Mucosa of stomach (tissue), 1 donor: ENCODE measurements around the gene EXOC6B.

ENCODE experiments used
- H3K27me3 ChIP-seq: one replicate; pipeline ENCODE4 v1.7.0; 2013; ENCODE audit warnings: mild to moderate bottlenecking, low read length; ENCODE audit not compliant: control insufficient read depth, insufficient read depth
- H3K36me3 ChIP-seq: one replicate; pipeline ENCODE4 v1.7.0; 2013; ENCODE audit warnings: low read length; ENCODE audit not compliant: control insufficient read depth, insufficient read depth
- H3K4me1 ChIP-seq: one replicate; pipeline ENCODE4 v1.7.0; 2013; ENCODE audit warnings: mild to moderate bottlenecking, low read length; ENCODE audit not compliant: control insufficient read depth, insufficient read depth
- H3K4me3 ChIP-seq: one replicate; pipeline ENCODE4 v1.7.0; 2013; ENCODE audit warnings: low read length
- H3K9ac ChIP-seq: one replicate; pipeline ENCODE4 v1.7.0; 2013; ENCODE audit warnings: mild to moderate bottlenecking, low read length, moderate library complexity
- H3K9me3 ChIP-seq: one replicate; pipeline ENCODE4 v1.7.0; 2013; ENCODE audit warnings: mild to moderate bottlenecking, low read length, moderate library complexity; ENCODE audit not compliant: control insufficient read depth
- donor health status: Pancreatic carcinoma.

The EXOC6B gene

GRCh38 chr2:72750466-72750865 lies 75.4 kb downstream of the EXOC6B start:
- H3K9ac ChIP-seq: no peak overlapping the region
- H3K27me3 ChIP-seq: no peaks in the 10 kb centered on the region
- H3K9me3 ChIP-seq: no peaks in the 10 kb centered on the region
- H3K4me1 ChIP-seq: peaks cover 13% of the 10 kb centered on the region
- H3K36me3 ChIP-seq: no peaks in the 10 kb centered on the region
- no peak overlapping the region for H3K4me3 ChIP-seq

- Histone ChIP-seq H3K4me3 (no peak overlapping the region), H3K36me3 (no peaks in the 10 kb centered on the region), H3K27me3 (no peaks in the 10 kb centered on the region), H3K4me1 (peaks cover 17% of the 10 kb centered on the region), H3K9me3 (no peaks in the 10 kb centered on the region), H3K9ac (no peak overlapping the region)
Observed at GRCh38 chr2:72747344-72747743, 78.5 kb downstream of the EXOC6B start.

- Histone ChIP-seq H3K36me3 (no peaks in the 10 kb centered on the region), H3K9me3 (no peaks in the 10 kb centered on the region), H3K4me1 (peaks cover 17% of the 10 kb centered on the region), H3K27me3 (no peaks in the 10 kb centered on the region), H3K9ac (no peak overlapping the region), H3K4me3 (no peak overlapping the region)
Observed at GRCh38 chr2:72745679-72746368, 80.0 kb downstream of the EXOC6B start.

GRCh38 chr2:72744049-72744448 lies 81.8 kb downstream of the EXOC6B start:
- Histone ChIP-seq H3K36me3 (no peaks in the 10 kb centered on the region), H3K9ac (no peak overlapping the region), H3K27me3 (no peaks in the 10 kb centered on the region), H3K4me3 (no peak overlapping the region), H3K4me1 (peaks cover 8% of the 10 kb centered on the region), H3K9me3 (no peaks in the 10 kb centered on the region)

GRCh38 chr2:72743481-72743880 lies 82.4 kb downstream of the EXOC6B start:
- Histone ChIP-seq H3K4me3 (no peak overlapping the region), H3K36me3 (no peaks in the 10 kb centered on the region), H3K27me3 (no peaks in the 10 kb centered on the region), H3K9me3 (no peaks in the 10 kb centered on the region), H3K4me1 (peaks cover 8% of the 10 kb centered on the region), H3K9ac (no peak overlapping the region)

GRCh38 chr2:72738096-72738495 lies 87.7 kb downstream of the EXOC6B start:
- H3K9me3 ChIP-seq: no peaks in the 10 kb centered on the region
- no peaks in the 10 kb centered on the region for H3K36me3 ChIP-seq
- H3K27me3 ChIP-seq: no peaks in the 10 kb centered on the region
- H3K4me1 ChIP-seq: no peaks in the 10 kb centered on the region
- no peak overlapping the region for H3K4me3 ChIP-seq
- H3K9ac ChIP-seq: no peak overlapping the region

- no peaks in the 10 kb centered on the region for H3K36me3 ChIP-seq
- no peaks in the 10 kb centered on the region for H3K4me1 ChIP-seq
- no peak overlapping the region for H3K4me3 ChIP-seq
- no peaks in the 10 kb centered on the region for H3K27me3 ChIP-seq
- no peak overlapping the region for H3K9ac ChIP-seq
- no peaks in the 10 kb centered on the region for H3K9me3 ChIP-seq
Observed at GRCh38 chr2:72734432-72734831, 91.4 kb downstream of the EXOC6B start.

- Histone ChIP-seq H3K27me3 (no peaks in the 10 kb centered on the region), H3K4me1 (no peaks in the 10 kb centered on the region), H3K36me3 (no peaks in the 10 kb centered on the region), H3K9me3 (no peaks in the 10 kb centered on the region), H3K4me3 (no peak overlapping the region), H3K9ac (no peak overlapping the region)
Observed at GRCh38 chr2:72731116-72731515, 94.7 kb downstream of the EXOC6B start.

- H3K4me3 ChIP-seq: no peak overlapping the region
- no peak overlapping the region for H3K9ac ChIP-seq
- H3K9me3 ChIP-seq: no peaks in the 10 kb centered on the region
- H3K27me3 ChIP-seq: no peaks in the 10 kb centered on the region
- H3K36me3 ChIP-seq: no peaks in the 10 kb centered on the region
- peaks cover 16% of the 10 kb centered on the region for H3K4me1 ChIP-seq
Observed at GRCh38 chr2:72727356-72727755, 98.5 kb downstream of the EXOC6B start.

- no peak overlapping the region for H3K9ac ChIP-seq
- no peaks in the 10 kb centered on the region for H3K36me3 ChIP-seq
- H3K4me3 ChIP-seq: no peak overlapping the region
- H3K27me3 ChIP-seq: no peaks in the 10 kb centered on the region
- no peaks in the 10 kb centered on the region for H3K9me3 ChIP-seq
- H3K4me1 ChIP-seq: peaks cover 16% of the 10 kb centered on the region
Observed at GRCh38 chr2:72723769-72724370, 102.0 kb downstream of the EXOC6B start.

- H3K9ac ChIP-seq: no peak overlapping the region
- no peaks in the 10 kb centered on the region for H3K36me3 ChIP-seq
- H3K9me3 ChIP-seq: no peaks in the 10 kb centered on the region
- peaks cover 19% of the 10 kb centered on the region for H3K4me1 ChIP-seq
- no peak overlapping the region for H3K4me3 ChIP-seq
- no peaks in the 10 kb centered on the region for H3K27me3 ChIP-seq
Observed at GRCh38 chr2:72722492-72723070, 103.3 kb downstream of the EXOC6B start.

- Histone ChIP-seq H3K36me3 (no peaks in the 10 kb centered on the region), H3K9ac (no peak overlapping the region), H3K27me3 (no peaks in the 10 kb centered on the region), H3K4me1 (peaks cover 19% of the 10 kb centered on the region), H3K4me3 (no peak overlapping the region), H3K9me3 (no peaks in the 10 kb centered on the region)
Observed at GRCh38 chr2:72719416-72719815, 106.4 kb downstream of the EXOC6B start.
